GM23338 (cell line): ENCODE measurements around the gene IMMP2L. TPM values are rescaled to one million over a fixed set of nuclear protein-coding genes. Genes with fewer than 3 reads are reported as not detected.

ENCODE experiments used
- ATAC-seq: fragments of 200-7000 bp; cut with Tn5 transposase; 3 replicates; pipeline ENCODE4 v1.9.1; 2020
- DNase-seq: peaks from one replicate; pipeline ENCODE4 v3.0.0-alpha.2; 2015; ENCODE audit warnings: low spot score
- H2AFZ ChIP-seq: fragments of 200-600 bp; sonication (generic); 2 replicates; pipeline ENCODE4 v1.8.0; 2016; ENCODE audit warnings: antibody characterized with exemption, mild to moderate bottlenecking, moderate library complexity
- H3F3A ChIP-seq: fragments of 200-600 bp; sonication (generic); replicated peaks from 2 replicates; pipeline ENCODE4 v1.8.0; 2017; ENCODE audit warnings: antibody characterized with exemption, mixed run types, low read depth
- H3K27ac ChIP-seq: fragments of 200-600 bp; sonication (generic); 2 replicates; pipeline ENCODE4 v1.6.1; 2016; ENCODE audit warnings: low read depth
- H3K27me3 ChIP-seq: fragments of 200-600 bp; sonication (generic); 2 replicates; pipeline ENCODE4 v1.8.0; 2016; ENCODE audit warnings: mild to moderate bottlenecking, mixed run types, moderate library complexity; ENCODE audit not compliant: insufficient read depth
- H3K36me3 ChIP-seq: fragments of 200-600 bp; sonication (generic); 2 replicates; pipeline ENCODE4 v1.8.0; 2016; ENCODE audit warnings: mild to moderate bottlenecking; ENCODE audit not compliant: insufficient read depth
- H3K4me1 ChIP-seq: fragments of 200-600 bp; sonication (generic); 2 replicates; pipeline ENCODE4 v1.8.0; 2016; ENCODE audit warnings: mild to moderate bottlenecking, moderate library complexity; ENCODE audit not compliant: insufficient read depth
- H3K4me2 ChIP-seq: fragments of 200-600 bp; sonication (generic); 2 replicates; pipeline ENCODE4 v1.7.1; 2017; ENCODE audit warnings: mixed run types
- H3K4me3 ChIP-seq: fragments of 200-600 bp; sonication (generic); 2 replicates; pipeline ENCODE4 v1.6.1; 2016; ENCODE audit warnings: mixed run types
- H3K79me2 ChIP-seq: fragments of 200-600 bp; sonication (generic); replicated peaks from 2 replicates; pipeline ENCODE4 v1.8.0; 2017; ENCODE audit warnings: mild to moderate bottlenecking; ENCODE audit not compliant: insufficient read depth
- H3K9me2 ChIP-seq: fragments of 200-600 bp; sonication (generic); 2 replicates; pipeline ENCODE4 v1.8.0; 2017; ENCODE audit not compliant: insufficient read depth
- H4K20me1 ChIP-seq: fragments of 200-600 bp; sonication (generic); replicated peaks from 2 replicates; pipeline ENCODE4 v1.8.0; 2017; ENCODE audit warnings: mild to moderate bottlenecking; ENCODE audit not compliant: insufficient read depth
- H3K27ac Mint-ChIP-seq: 2 replicates; pipeline ENCODE4 v1.8.0; 2020; ENCODE audit warnings: inconsistent platforms, mild to moderate bottlenecking, moderate library complexity, mixed read lengths
- H3K27me3 Mint-ChIP-seq: 3 replicates; pipeline ENCODE4 v1.8.0; 2022; ENCODE audit warnings: low read depth, mild to moderate bottlenecking, moderate library complexity, mixed read lengths, inconsistent platforms; ENCODE audit not compliant: insufficient read depth, poor library complexity
- H3K36me3 Mint-ChIP-seq: 3 replicates; pipeline ENCODE4 v1.8.0; 2021; ENCODE audit warnings: low read depth, mild to moderate bottlenecking, inconsistent platforms, moderate library complexity, mixed read lengths
- H3K4me1 Mint-ChIP-seq: 3 replicates; pipeline ENCODE4 v1.8.0; 2020; ENCODE audit warnings: mild to moderate bottlenecking, inconsistent platforms, mixed read lengths
- H3K4me3 Mint-ChIP-seq: 3 replicates; pipeline ENCODE4 v1.8.0; 2021; ENCODE audit warnings: moderate library complexity, mild to moderate bottlenecking, inconsistent platforms, mixed read lengths
- H3K9me3 Mint-ChIP-seq: 3 replicates; pipeline ENCODE4 v1.8.0; 2020; ENCODE audit warnings: moderate library complexity, mild to moderate bottlenecking, inconsistent platforms, mixed read lengths
- EZH2phosphoT487 ChIP-seq: fragments of 200-600 bp; sonication (generic); IDR thresholded peaks from one replicate; pipeline ENCODE4 v1.8.1; 2018; ENCODE audit warnings: antibody characterized with exemption; ENCODE audit not compliant: unreplicated experiment
- JUNB ChIP-seq: IDR thresholded peaks from one replicate; pipeline ENCODE4 v1.6.1; 2016; ENCODE audit warnings: antibody characterized with exemption; ENCODE audit not compliant: unreplicated experiment
- NANOG ChIP-seq: IDR thresholded peaks from 2 replicates; pipeline ENCODE4 v1.6.1; 2016; ENCODE audit warnings: antibody characterized with exemption, borderline replicate concordance
- ZNF114 ChIP-seq: fragments of 250-450 bp; sonication (Bioruptor Pico); IDR thresholded peaks from 2 replicates; pipeline ENCODE4 v1.5.0; 2020; ENCODE audit warnings: mild to moderate bottlenecking, moderate library complexity
- polyA plus RNA-seq: library from polyadenylated mRNA; unstranded; fragments of >200 nt; fragmentation: Nextera tagmentation; extraction: Ambion mirVana; gene quantifications from 2 replicates; pipeline ENCODE4 v1.2.1, GENCODE V29; 2016
- total RNA-seq: library from RNA; depleted of rRNA; stranded (reverse); fragments of >200 nt; shearing (Covaris generic); gene quantifications from 2 replicates; pipeline ENCODE4 v1.2.3, GENCODE V29; 2014
- TF ChIP-seq, protein P1 (sequence below): fragments of 250-450 bp; sonication (Bioruptor Pico); IDR thresholded peaks from 2 replicates; pipeline ENCODE4 v1.5.0; 2020; ENCODE audit warnings: mild to moderate bottlenecking, moderate library complexity
- TF ChIP-seq, protein P2 (sequence below): IDR thresholded peaks from one replicate; pipeline ENCODE4 v1.6.1; 2018; ENCODE audit warnings: antibody characterized with exemption; ENCODE audit not compliant: unreplicated experiment

Gene IMMP2L
- total and polyA plus RNA-seq, 2 experiments from 2014 or later, result 7.3 to 14.0 TPM

GRCh38 chr7:111600091-111600490, 37.8 kb upstream of the IMMP2L start:
- TF ChIP-seq JUNB, result no peak
- TF ChIP-seq, protein P1, sequence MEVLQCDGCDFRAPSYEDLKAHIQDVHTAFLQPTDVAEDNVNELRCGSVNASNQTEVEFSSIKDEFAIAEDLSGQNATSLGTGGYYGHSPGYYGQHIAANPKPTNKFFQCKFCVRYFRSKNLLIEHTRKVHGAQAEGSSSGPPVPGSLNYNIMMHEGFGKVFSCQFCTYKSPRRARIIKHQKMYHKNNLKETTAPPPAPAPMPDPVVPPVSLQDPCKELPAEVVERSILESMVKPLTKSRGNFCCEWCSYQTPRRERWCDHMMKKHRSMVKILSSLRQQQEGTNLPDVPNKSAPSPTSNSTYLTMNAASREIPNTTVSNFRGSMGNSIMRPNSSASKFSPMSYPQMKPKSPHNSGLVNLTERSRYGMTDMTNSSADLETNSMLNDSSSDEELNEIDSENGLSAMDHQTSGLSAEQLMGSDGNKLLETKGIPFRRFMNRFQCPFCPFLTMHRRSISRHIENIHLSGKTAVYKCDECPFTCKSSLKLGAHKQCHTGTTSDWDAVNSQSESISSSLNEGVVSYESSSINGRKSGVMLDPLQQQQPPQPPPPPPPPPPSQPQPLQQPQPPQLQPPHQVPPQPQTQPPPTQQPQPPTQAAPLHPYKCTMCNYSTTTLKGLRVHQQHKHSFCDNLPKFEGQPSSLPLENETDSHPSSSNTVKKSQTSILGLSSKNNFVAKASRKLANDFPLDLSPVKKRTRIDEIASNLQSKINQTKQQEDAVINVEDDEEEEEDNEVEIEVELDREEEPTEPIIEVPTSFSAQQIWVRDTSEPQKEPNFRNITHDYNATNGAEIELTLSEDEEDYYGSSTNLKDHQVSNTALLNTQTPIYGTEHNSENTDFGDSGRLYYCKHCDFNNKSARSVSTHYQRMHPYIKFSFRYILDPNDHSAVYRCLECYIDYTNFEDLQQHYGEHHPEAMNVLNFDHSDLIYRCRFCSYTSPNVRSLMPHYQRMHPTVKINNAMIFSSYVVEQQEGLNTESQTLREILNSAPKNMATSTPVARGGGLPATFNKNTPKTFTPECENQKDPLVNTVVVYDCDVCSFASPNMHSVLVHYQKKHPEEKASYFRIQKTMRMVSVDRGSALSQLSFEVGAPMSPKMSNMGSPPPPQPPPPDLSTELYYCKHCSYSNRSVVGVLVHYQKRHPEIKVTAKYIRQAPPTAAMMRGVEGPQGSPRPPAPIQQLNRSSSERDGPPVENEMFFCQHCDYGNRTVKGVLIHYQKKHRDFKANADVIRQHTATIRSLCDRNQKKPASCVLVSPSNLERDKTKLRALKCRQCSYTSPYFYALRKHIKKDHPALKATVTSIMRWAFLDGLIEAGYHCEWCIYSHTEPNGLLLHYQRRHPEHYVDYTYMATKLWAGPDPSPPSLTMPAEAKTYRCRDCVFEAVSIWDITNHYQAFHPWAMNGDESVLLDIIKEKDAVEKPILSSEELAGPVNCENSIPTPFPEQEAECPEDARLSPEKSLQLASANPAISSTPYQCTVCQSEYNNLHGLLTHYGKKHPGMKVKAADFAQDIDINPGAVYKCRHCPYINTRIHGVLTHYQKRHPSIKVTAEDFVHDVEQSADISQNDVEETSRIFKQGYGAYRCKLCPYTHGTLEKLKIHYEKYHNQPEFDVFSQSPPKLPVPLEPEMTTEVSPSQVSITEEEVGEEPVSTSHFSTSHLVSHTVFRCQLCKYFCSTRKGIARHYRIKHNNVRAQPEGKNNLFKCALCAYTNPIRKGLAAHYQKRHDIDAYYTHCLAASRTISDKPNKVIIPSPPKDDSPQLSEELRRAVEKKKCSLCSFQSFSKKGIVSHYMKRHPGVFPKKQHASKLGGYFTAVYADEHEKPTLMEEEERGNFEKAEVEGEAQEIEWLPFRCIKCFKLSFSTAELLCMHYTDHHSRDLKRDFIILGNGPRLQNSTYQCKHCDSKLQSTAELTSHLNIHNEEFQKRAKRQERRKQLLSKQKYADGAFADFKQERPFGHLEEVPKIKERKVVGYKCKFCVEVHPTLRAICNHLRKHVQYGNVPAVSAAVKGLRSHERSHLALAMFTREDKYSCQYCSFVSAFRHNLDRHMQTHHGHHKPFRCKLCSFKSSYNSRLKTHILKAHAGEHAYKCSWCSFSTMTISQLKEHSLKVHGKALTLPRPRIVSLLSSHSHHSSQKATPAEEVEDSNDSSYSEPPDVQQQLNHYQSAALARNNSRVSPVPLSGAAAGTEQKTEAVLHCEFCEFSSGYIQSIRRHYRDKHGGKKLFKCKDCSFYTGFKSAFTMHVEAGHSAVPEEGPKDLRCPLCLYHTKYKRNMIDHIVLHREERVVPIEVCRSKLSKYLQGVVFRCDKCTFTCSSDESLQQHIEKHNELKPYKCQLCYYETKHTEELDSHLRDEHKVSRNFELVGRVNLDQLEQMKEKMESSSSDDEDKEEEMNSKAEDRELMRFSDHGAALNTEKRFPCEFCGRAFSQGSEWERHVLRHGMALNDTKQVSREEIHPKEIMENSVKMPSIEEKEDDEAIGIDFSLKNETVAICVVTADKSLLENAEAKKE (CRISPR knock-in tag), result no peak

GRCh38 chr7:111595780-111596179, 33.5 kb upstream of the IMMP2L start:
- peaks cover 13% of the 10 kb centered on the region; the same call in 2 of the 3 replicates for H3K4me1 Mint-ChIP-seq
- H3K79me2 ChIP-seq, result no peaks in the 10 kb centered on the region
- H3K27ac Mint-ChIP-seq, result no peak overlapping the region
- no peaks in the 10 kb centered on the region for H3K27me3 ChIP-seq
- no peak overlapping the region for H3K4me3 ChIP-seq
- no peak overlapping the region for H3K4me3 Mint-ChIP-seq
- H3K4me2 ChIP-seq, result no peak overlapping the region
- H2AFZ ChIP-seq, result no peak overlapping the region
- peaks cover 26% of the 10 kb centered on the region for H3K9me3 Mint-ChIP-seq
- no peaks in the 10 kb centered on the region for H3K27me3 Mint-ChIP-seq
- peaks cover 3% of the 10 kb centered on the region; the same call in 1 of the 2 replicates for H3K36me3 ChIP-seq
- H3K36me3 Mint-ChIP-seq, result peaks cover 26% of the 10 kb centered on the region; the same call in 2 of the 3 replicates
- no peak for DNase-seq
- H4K20me1 ChIP-seq, result no peaks in the 10 kb centered on the region
- TF ChIP-seq EZH2phosphoT487 (no peak), ZNF114 (no peak), NANOG (no peak)
- TF ChIP-seq, protein P2, sequence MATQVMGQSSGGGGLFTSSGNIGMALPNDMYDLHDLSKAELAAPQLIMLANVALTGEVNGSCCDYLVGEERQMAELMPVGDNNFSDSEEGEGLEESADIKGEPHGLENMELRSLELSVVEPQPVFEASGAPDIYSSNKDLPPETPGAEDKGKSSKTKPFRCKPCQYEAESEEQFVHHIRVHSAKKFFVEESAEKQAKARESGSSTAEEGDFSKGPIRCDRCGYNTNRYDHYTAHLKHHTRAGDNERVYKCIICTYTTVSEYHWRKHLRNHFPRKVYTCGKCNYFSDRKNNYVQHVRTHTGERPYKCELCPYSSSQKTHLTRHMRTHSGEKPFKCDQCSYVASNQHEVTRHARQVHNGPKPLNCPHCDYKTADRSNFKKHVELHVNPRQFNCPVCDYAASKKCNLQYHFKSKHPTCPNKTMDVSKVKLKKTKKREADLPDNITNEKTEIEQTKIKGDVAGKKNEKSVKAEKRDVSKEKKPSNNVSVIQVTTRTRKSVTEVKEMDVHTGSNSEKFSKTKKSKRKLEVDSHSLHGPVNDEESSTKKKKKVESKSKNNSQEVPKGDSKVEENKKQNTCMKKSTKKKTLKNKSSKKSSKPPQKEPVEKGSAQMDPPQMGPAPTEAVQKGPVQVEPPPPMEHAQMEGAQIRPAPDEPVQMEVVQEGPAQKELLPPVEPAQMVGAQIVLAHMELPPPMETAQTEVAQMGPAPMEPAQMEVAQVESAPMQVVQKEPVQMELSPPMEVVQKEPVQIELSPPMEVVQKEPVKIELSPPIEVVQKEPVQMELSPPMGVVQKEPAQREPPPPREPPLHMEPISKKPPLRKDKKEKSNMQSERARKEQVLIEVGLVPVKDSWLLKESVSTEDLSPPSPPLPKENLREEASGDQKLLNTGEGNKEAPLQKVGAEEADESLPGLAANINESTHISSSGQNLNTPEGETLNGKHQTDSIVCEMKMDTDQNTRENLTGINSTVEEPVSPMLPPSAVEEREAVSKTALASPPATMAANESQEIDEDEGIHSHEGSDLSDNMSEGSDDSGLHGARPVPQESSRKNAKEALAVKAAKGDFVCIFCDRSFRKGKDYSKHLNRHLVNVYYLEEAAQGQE, result no peak
- H3K27ac ChIP-seq, result no peak overlapping the region
- no peaks in the 10 kb centered on the region for H3F3A ChIP-seq
- ATAC-seq, result no peak
- H3K4me1 ChIP-seq, result no peaks in the 10 kb centered on the region
- H3K9me2 ChIP-seq, result 0 out of 2 replicates have a peak, but pooled peaks cover 8% of the 10 kb centered on the region

More at GRCh38 chr7:111600091-111600490, 37.8 kb upstream of the IMMP2L start:
- ATAC-seq (no peak), DNase-seq (no peak)
- Histone ChIP-seq H3K27ac (no peak overlapping the region), H3K4me2 (no peak overlapping the region), H3K4me3 (no peak overlapping the region), H3K27me3 (no peaks in the 10 kb centered on the region), H3K9me2 (0 out of 2 replicates have a peak, but pooled peaks cover 8% of the 10 kb centered on the region), H3K79me2 (no peaks in the 10 kb centered on the region), H2AFZ (no peak overlapping the region), H3K36me3 (peaks cover 3% of the 10 kb centered on the region; the same call in 1 of the 2 replicates), H3F3A (no peaks in the 10 kb centered on the region), H4K20me1 (no peaks in the 10 kb centered on the region), H3K4me1 (no peaks in the 10 kb centered on the region)
- peaks cover 26% of the 10 kb centered on the region for H3K36me3 Mint-ChIP-seq
- H3K27me3 Mint-ChIP-seq, result no peaks in the 10 kb centered on the region
- H3K9me3 Mint-ChIP-seq, result peaks cover 29% of the 10 kb centered on the region
- no peak overlapping the region for H3K27ac Mint-ChIP-seq
- peaks cover 14% of the 10 kb centered on the region for H3K4me1 Mint-ChIP-seq
- no peak overlapping the region for H3K4me3 Mint-ChIP-seq
